A549 treated with CpdA at 1 μM for 4 hours (cell line): ENCODE data around the gene KLK10. TPM values are rescaled to one million over a fixed set of nuclear protein-coding genes. Genes with fewer than 3 reads are reported as not detected.

Source experiments
- total RNA-seq: library from RNA; stranded (reverse); fragments of 200-300 nt; extraction: Qiagen RNA extraction; gene quantifications from 5 replicates; pipeline ENCODE4 v1.2.3, GENCODE V29; 2022; ENCODE audit warnings: low read depth

KLK10 gene
- total RNA-seq = 0.19 to 0.34 TPM (median 0.32 TPM) in 5 replicates

DNA sequence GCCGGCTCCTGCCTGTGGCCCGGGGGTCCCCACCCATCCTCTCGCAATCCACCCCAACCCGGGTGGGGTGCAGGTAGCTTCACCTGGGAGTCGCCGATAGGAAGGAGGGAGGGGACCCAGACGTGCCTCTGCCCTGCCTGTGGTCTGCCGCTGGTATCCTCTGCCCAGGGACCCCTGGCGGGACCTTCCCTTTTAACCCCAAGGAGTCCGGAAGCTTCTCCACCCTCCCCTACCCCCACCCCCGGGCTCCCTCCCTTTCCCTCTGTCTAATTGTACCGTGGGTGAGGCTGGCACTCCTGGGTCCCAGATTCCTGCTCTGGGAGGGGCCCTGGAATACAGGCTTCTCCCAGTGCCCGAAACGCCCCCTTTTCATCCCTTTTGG is at the start of gene KLK10:
TSS of gene KLK10 (minus strand) at position 166 of the 382 bp plus-strand sequence. CDS start 579 bp downstream, outside the sequence.

DNA sequence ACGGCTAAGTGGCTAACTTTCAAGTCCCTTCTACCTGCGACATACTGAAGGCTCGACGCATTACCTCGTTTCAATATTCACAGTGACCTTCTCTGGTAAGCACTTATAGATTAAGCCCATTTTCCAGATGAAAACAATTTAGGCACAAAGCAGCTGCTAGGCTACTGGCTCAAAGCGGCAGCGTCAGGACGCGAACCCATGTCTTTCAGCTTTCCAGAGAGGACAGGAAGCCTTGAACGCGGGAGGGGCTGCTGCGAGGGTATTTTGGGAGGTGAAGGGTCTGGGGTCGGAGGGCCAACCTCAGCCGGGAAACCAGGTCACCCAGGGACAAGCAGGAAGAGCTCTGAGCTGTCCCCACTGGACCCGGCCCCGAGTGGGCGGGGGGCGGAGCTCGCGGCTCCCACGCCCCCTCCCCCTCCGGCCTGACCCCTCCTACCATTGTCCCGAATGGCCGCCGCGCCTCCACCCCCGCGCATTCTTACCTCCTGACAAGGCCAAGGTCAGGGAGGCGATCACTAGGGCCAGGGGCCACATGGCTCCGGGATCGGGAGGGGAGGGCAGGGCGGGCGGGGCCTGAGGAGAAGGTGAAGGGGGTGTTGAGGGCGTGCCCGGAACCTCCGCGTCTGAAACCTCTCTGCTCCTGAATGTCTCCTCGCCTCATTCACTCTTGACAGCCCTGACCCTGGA is 45.2 kb upstream of the KLK10 start, which contains the start of gene KLK13:
TSS of gene KLK13 (minus strand) at position 559 of the 687 bp plus-strand sequence. CDS start at position 534, 25 bp downstream.

GRCh38 chr19:51034704-51035103 is 15.2 kb upstream of the KLK10 start, which contains the start of gene KLK12:
Gene KLK12 (minus strand): TSS chr19:51035002. CDS start chr19:51034621, 381 bp downstream.

DNA sequence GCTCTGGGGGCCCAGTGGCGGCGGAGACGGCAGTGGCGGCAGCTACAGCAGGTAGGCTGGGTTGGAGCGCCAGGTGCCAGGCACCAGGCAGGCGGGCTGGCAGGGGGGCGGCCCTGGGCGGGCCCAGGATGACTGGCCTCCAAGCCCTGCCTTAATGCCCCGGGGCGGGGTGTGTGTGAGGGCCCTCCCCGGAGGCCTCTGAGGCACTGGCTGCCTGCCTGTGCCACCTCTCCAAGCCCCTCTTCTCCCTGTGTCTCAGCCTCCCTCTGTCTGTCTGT is 7.0 kb upstream of the KLK10 start, which contains the start of gene KLK11:
TSS of gene KLK11 (minus strand) at position 63 of the 278 bp plus-strand sequence. CDS start 985 bp downstream, outside the sequence.

DNA sequence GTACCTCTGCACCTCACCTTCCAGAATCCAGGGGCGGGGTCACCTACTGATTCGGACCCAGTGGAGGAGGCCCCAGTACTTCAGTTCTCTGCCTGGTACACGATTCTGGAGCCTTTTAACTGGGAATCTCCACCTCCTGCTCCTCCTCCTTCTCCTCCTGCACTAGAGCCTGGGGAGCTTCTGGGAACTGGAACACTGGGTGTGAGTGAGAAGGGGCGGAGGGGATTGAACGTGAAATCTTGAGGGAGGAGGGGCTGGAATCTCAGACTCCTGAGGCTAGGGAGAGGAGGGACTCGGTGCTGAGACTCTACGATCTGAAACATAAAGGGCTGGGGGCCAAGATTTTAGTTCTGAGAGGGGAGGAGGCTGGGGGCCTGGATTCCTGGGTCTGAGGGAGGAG is 18.0 kb downstream of the KLK10 start, which contains the start of gene KLK8:
TSS of gene KLK8 (minus strand) at position 90 of the 400 bp plus-strand sequence. CDS start 437 bp downstream, outside the sequence.

GRCh38 chr19:50983625-50984292 is 35.8 kb downstream of the KLK10 start, which contains the start of gene KLK7:
Gene KLK7 (minus strand): TSS chr19:50983917. CDS start chr19:50982399, 1,518 bp downstream.

DNA sequence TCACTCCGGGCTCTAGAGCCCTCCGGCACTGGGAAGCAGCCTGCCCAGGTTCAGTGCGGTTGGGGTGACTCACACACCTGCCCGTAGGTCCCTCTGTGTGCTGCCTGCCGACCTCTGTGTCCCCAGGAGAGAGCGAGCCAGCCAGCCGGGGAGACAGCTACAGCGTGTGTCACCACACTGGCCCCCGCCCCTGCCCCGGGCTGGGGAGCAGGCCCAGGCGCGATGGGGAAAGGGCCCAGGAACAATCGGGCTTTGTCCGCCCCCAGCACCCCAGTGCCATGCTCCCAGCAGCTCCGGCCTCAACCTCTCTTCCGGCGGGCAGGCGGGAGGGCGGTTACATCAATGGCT is 50.1 kb downstream of the KLK10 start, which contains the start of gene KLK6:
TSS of gene KLK6 (minus strand) at position 179 of the 348 bp plus-strand sequence. CDS start 1,487 bp downstream, outside the sequence.

Other genes starting within 250 kb of the KLK10 start
- not detected in 5 replicates for gene GPR32, start 249.2 kb downstream of the KLK10 start, total RNA-seq
- not detected in 5 replicates for gene ACP4, start 229.3 kb downstream of the KLK10 start, total RNA-seq
- gene KLK1, start 195.9 kb downstream of the KLK10 start, total RNA-seq = 0.10 to 0.41 TPM (median 0.16 TPM) in 3 of 5 replicates, not detected in the others
- gene KLK15, start 186.1 kb downstream of the KLK10 start, total RNA-seq = not detected in 5 replicates
- gene KLK3, start 164.8 kb downstream of the KLK10 start, total RNA-seq = not detected in 5 replicates
- 0.03 TPM in 1 of 5 replicates, not detected in the others for gene KLK2, start 146.3 kb downstream of the KLK10 start, total RNA-seq
- gene KLK4, start 108.3 kb downstream of the KLK10 start, total RNA-seq = 0.14 to 0.22 TPM in 2 of 5 replicates, not detected in the others
- gene KLK5, start 66.7 kb downstream of the KLK10 start, total RNA-seq = 0.17 TPM in 1 of 5 replicates, not detected in the others
- 0.21 to 0.82 TPM (median 0.33 TPM) in 4 of 5 replicates, not detected in the other for gene KLK6, start 50.1 kb downstream of the KLK10 start, total RNA-seq
- 0.03 TPM in 1 of 5 replicates, not detected in the others for gene KLK7, start 35.8 kb downstream of the KLK10 start, total RNA-seq
- gene KLK8, start 18.1 kb downstream of the KLK10 start, total RNA-seq = not detected in 5 replicates
- 0.14 TPM in 1 of 5 replicates, not detected in the others for gene KLK11, start 6.9 kb upstream of the KLK10 start, total RNA-seq
- gene KLK12, start 15.3 kb upstream of the KLK10 start, total RNA-seq = not detected in 5 replicates
- gene KLK13, start 45.4 kb upstream of the KLK10 start, total RNA-seq = 0.08 to 0.36 TPM in 2 of 5 replicates, not detected in the others
- 0.29 to 0.70 TPM (median 0.50 TPM) in 5 replicates for gene KLK14, start 63.2 kb upstream of the KLK10 start, total RNA-seq
- gene CTU1, start 88.7 kb upstream of the KLK10 start, total RNA-seq = 5.0 to 16.7 TPM (median 13.8 TPM) in 5 replicates
- gene SIGLEC9, start 105.2 kb upstream of the KLK10 start, total RNA-seq = 0.26 TPM in 1 of 5 replicates, not detected in the others
- not detected in 5 replicates for gene SIGLEC7, start 122.6 kb upstream of the KLK10 start, total RNA-seq
- 0.08 TPM in 1 of 5 replicates, not detected in the others for gene CD33, start 205.4 kb upstream of the KLK10 start, total RNA-seq
- gene SIGLECL1, start 231.4 kb upstream of the KLK10 start, total RNA-seq = not detected in 5 replicates